ENCODE data around the gene PREP.

PREP gene

DNA sequence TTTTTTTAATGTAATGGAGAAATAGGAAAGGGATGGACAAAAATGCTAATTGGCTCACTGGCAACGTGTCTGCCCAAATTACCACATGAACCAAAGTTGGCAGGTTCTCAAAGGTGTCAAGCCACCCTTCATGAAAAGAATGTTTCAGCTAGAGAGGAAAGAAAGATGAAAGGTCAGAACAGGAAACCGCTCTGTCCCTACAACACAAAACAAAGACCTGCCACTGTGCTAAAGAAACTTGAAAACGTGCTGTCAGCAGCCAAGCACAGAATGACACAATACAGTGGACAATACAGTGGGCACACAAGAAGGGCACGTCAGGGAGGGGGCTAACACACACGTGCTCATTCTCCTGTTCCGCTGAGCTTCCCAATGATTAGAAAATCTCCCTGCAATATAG lies 4.9 kb downstream of the PREP start:
- DNase-seq (ENCODE audit: low read depth, low spot score), result no peak

DNA sequence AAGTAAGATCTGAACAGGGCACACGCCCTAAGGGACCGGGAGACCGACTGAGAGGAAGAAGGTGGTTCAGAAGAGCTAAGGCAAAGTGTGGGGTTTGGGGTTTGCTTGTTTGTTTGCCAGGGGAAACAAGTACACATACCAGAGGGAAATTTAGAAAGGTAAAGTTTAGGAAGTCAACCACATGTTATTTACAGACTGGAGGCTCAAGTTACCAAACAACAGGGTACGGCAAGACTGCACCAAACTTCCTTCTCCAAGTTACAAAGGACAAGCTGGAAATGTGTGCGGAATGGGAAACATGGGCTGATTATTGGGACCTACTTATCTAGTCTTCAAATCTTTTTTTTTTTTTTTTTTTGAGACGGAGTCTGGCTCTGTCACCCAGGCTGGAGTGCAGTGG lies 11.2 kb downstream of the PREP start:
- no peak for DNase-seq (ENCODE audit: low read depth, low spot score)

DNA sequence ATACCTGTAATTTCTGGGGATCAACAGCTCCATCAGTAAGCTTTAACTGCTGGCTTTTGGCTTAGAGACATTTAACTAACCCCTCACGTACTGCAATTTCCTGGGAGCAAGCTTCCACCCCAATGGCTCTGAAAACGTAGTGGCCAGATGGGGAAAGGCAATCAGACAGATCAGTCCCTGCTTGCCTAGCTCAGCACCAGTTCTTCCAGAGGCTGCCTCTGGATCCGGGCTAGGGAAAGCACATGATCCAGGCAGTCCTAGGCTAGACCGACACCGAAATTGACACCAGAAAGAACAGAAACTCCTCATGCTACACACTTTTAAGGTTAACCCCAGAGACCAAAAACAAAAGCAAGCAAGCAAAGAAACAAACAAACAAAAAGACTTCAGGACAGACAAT lies 13.3 kb downstream of the PREP start:
- DNase-seq (ENCODE audit: low read depth, low spot score), result no peak

DNA sequence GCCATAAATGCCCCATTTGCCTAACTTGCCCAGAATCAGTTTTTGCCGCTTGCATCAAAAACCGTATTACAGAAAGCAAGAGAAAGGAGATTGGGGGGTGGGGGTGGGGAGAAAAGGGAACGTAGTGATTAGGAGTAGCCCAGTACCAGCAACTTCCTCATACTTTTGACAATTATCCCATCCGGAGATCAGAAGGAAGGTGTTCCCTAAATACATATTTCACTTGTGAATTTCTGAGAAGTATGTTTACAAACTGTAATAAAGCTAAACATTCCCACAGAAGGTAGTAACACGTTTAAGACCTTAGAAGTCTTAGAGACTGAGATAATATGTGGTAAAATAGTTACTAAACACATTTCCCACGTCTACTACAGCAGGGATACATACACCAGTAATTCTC lies 14.5 kb downstream of the PREP start:
- no peak for DNase-seq (ENCODE audit: low read depth, low spot score)

DNA sequence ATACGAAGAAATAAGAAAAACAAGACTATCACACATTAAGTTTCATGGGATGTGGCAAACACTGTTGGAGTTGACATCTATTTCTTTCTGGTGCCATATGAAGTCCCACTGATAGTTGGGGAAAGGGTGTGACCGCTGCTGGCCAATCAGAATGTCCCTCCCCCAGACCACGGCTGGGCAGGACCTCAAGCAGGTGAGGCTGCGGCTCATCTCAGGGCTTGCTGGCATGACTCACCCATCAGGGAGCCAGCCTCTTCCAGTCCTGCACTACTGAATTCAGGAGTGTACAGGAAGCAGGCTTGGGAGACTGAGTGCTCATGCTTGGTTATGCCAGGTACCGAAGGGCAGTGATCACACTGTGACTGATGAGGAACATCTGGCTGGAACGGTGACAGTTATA lies 18.9 kb downstream of the PREP start:
- DNase-seq (ENCODE audit: low read depth, low spot score), result no peak

DNA sequence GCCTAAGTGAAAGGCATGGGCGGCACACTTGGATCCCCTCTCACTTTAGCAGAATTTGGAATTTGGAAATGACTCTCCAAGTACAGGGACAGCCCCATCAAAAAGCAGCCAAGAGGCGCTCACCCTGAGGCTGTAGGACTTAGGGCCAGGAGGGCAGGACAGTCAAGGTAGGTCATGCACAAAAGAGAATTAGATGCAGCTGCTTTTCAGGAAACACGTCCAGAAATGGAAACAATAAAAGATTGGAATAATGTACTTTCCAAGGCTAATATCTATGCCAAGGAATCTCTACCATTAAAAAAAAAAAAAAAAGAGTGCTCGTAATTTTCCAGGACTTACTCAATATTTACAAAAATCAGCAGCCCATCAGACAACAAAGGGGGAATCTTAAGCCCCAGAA lies 19.9 kb downstream of the PREP start:
- no peak for DNase-seq (ENCODE audit: low read depth, low spot score)

DNA sequence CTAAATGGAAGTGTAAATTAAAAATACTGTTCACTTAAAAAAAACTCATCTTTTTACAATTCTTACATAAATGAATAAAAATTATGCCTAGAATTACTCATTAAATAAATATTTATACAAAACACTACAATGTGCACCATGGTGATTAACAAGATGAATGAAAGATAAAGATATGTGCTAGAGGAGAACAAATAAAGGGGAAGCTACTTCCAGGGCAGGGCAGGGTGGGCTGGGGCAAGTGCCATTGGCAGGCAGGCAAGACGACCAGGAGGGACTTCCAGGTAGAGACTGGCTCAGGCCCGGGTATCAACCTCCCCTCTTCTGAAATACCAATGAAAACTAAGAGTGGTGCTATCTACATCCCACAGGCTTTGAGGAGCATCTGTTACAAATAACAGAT lies 20.4 kb downstream of the PREP start:
- no peak for DNase-seq (ENCODE audit: low read depth, low spot score)

DNA sequence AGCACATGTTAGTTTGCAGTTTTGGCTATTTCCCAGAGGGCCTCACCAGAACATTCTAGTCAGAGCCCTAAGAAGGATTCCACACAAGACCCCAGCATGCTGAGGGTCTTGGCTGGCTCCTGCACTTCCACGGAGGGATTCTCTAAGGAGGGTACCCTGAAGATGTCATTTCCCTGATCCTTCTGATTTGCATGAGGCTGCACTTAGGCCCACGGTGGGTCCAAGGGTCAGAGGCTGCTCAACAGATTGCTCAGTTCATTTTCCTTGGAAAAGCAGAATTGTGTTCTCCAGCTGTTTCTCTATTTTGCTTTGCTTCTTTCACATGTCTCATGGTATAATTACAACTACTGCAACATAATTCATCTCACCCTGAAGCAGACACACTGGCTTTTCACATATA lies 22.2 kb downstream of the PREP start:
- no peak for DNase-seq (ENCODE audit: low read depth, low spot score)

DNA sequence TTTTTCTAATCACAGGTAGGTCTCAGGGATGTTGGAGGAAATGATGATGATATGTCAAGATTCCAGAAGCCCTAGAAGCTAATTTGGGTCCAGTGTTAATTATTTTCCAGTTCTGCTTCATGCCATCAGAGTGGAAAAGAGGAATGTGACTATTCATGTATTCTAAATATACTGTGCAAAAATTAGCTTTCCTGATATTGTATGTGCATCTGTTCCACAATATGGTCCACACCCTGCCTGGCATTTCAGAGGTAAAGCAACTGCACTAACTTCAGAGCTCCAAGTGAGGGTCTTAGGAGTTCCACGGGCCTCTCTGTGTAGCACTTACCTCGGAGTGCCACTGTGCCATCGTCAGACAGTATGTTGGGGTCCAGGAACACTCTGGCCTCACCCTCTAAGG lies 27.1 kb downstream of the PREP start:
- no peak for DNase-seq (ENCODE audit: low read depth, low spot score)

DNA sequence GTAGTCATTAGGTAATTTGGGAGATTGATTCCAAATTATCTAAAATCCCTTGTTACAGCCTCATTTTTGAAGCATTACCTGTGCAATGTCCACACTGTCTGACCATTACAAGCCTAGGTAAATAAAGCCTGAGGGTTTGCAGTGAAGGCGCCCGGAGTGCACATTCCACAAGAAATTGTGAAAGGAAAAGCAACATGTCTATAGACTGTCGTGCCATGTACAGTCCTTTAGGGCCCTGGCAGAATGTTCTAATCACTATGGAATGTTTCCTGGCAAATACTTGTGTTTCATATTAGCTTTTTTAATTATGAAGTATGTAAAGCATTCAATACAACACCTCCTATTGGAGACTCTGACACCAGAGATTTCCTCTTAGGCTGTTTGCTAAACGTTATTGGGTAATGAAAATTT lies 28.9 kb downstream of the PREP start:
- no peak for DNase-seq (ENCODE audit: low read depth, low spot score)

DNA sequence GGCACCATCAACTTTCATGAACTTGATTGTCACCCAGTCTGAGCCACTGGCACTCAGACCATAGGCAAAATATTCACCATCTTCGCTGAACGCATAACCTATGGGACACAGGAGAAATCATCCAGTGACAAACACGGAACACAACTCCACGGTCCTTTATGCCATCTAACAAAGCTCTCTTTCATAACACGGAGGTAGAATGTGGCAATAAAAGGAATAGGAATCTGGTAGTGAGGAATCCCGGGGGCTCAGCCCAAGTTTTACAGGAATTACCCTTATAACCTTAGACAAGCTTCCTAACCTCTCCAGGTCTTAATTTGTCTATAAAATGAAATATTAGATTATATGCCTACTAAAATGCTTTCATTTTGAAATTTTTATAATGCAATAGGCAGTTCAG lies 29.4 kb downstream of the PREP start:
- DNase-seq (ENCODE audit: low read depth, low spot score), result no peak

DNA sequence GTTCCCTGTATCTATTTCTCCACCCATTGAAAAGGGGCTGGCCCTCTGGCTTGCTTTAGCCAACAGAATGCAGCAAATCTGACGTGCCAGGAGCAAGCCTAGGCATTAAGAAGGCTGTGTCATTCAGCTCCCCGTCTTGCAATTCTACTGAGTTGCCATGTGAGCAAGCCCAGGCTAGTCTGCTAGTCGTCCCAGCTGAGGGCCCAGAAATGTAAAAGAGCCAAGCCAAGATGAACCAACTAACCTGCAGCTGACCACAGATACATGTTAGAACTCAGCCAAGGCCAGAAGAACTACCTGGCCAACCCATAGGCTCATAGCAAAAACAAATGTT lies 30.1 kb downstream of the PREP start:
- no peak for DNase-seq (ENCODE audit: low read depth, low spot score)

DNA sequence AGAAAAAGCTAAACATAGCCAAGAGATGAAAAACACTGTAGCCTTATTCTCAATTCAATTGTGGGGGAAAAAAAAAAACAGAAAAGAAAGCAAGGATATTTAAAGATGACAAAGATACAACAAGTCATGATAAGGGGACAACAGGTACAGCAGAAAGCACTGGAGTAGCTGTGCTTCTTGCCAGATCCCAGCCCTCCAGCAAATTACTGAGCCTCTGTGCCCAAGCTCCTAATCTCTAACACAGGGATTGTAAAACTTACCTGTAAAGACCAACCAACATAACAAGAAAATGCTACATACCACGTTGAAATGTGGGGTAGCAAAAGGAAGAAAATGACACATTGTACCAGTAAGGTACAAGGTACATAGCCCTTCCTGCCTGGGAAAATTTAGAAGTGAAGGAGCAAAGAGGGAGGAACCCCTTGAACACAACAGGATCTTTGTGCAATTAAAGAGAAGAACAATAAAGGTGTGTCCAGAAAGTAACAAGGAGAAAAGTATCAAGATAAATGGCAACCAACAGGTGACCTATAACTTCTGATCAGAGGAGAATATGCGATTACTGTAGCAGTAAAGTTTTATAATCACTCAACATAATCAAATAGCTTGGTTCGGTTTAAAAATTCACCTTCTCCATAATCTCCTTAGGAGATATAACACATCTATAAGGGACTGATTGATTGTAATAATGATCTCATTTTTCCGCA lies 30.6 kb downstream of the PREP start:
- DNase-seq (ENCODE audit: low read depth, low spot score), result no peak

DNA sequence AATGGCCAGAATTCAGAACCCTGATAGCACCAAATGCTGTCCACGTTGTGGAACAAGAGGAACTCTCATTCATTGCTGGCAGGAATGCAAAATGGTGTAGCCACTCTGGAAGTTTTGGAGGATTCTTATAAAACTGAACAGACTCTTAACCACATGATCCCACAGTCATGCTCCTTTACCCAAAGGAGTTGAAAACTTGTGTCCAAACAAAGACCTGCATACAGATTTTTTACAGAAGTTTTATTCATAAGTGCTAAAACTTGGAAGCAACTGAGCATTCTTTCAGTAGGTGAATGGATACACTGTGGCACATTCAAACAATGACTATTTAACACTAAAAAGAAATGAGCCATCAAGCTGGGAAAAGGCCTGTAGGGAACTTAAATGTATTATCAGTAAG lies 32.5 kb downstream of the PREP start:
- DNase-seq (ENCODE audit: low read depth, low spot score), result no peak

DNA sequence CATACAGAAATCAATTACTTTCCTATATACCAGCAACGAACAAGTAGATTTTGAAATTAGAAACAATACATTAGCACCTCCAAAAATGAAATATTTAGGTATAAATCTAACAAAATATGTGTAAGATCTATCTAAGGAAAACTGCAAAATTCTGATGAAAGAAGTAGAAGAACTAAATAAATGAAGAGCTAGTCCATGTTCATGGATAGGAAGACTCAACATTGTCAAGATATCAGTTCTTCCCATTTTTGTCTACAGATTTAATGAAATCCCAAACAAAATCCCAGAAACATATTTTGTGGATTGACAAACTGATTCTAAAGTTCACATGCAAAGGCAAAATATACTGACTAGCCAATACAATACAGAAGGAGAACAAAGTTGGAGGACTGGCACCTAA lies 33.7 kb downstream of the PREP start:
- no peak for DNase-seq (ENCODE audit: low read depth, low spot score)

DNA sequence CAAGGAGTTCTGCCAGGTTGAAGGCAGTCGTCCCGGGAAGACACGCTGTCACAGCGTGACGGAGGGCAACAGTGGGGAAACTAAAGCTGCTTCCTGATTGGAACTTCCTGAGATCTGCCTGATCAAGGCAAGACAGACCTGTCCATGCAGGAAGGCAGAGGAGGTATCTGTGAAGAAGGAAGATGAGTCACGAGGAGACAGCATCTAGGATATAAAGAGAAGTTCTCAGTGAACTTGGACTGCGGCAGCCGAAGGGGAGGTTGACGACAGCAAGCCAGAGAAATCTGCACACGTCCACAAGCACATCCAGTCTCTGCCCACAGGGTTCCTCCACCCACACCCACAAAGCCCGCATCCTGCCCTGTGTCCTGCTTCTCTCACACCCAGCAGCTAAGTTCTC lies 38.6 kb downstream of the PREP start:
- DNase-seq (ENCODE audit: low read depth, low spot score), result no peak

DNA sequence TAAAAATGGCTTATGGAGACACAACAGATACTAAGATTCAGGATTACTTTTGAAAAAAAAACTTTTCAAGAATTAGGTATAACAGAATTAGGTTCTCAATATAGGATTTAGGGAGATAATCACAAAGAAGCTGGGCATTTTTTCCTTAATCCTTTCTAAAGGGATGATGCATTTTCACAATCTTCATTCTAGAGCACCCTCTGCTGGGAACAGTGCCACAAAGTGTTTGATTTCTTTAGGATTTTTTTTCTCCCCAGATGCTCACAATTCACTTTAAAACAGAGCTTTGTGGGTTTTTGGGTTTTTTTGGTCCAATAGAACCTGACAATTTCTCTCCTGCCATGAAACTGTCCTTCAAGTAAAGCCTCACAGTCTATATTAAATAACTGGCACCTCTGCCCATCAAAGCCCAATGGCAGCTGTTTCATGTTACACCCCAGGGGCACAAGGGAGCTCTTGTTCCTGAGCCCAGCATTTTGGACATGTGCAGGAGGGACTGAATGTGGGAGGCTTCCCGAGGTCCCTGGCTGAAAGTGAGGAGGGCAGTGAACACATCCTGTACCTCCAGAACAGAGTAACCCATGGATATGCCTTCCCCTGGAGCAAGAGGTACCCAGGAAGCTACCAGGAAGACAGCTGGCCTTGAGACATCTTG lies 39.7 kb downstream of the PREP start:
- no peak for DNase-seq (ENCODE audit: low read depth, low spot score)

DNA sequence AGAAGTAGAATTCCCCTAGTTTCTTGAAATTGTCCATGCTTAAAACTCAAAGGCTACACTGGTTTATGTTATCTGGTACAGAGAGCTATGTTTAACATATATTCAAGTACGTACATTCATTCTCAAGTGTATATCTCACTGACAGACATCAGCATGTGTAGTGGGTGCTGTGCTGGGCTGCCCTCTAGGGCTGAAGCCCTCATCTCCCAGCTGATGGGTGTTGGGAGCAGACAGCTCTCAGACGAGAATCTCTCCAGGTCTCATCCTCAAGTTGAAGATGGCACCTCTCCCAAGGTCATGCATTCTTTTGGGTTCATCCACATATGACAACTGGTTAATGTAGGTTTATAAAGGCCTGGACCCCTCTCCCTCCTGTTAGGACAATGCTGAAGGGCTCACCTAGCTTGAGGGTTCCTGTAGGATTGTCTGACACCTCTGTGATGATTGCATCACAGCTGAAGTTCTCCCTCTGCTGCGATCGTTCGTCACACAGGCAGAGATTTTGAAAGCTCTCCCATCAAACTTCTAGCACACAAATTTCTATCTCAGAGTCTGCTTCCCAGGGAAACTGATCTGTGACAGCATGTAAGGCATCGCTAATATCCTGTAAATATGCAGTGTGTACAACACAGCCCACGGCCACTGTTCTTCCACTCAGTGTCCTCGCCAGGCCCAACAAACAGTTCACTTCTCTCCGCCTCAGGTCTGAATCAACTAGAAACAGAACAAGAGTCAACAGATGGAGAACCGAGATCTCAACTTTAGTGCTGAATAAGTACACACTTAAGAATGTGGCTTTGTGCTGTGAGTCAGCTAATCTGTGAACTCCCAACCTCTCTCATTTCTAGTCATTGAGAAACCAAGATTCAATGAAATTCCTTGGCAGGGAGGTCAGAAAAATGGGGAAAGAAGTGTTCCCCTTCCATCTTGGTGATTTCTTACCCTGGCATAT lies 43.2 kb downstream of the PREP start:
- DNase-seq (ENCODE audit: low read depth, low spot score), result no peak

DNA sequence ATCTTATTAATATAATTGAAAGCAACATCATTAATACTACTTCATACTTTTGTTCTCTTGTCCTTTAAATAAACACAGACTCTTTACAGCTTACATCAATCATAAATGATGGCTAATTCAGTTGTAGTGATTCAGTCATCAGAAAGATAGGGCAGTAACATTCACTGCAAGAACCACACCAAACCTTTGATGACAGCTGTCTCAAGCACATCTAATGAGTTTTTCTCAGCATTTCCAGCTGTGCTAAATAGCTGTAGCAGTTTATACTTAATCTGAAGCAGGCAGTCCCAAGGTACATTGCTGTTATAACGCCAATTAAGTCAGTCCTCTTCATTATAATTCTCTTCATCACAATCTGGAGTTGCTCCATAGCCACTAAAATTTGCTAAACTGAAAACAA lies 45.7 kb downstream of the PREP start:
- DNase-seq (ENCODE audit: low read depth, low spot score), result no peak

DNA sequence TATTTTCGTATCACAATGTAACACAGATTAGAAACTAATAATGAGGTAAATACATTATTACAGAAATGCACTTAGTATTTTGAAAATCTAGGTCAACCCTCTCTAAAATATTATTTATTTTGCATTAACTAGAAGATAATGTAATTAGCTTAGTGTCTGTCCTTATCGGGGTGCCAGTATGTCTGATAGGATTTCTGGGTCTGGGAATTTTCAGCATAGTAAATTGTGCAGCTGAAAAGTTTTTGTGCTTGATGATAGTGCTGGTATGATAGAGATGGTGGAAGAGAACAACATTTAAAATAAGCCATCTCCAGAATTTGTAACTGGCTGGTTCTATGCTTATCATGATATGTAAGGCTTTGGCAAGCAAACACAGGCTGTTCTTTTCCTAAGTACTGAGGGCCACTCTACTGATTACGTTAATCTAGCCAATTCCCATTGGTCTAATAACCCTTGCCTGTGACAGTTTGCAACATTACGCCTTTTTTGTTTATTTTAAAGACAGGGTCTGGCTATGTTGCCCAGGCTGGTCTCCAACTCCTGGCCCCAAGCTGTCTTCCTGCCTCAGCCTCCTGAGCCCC lies 50.8 kb downstream of the PREP start:
- DNase-seq (ENCODE audit: low read depth, low spot score), result no peak

DNA sequence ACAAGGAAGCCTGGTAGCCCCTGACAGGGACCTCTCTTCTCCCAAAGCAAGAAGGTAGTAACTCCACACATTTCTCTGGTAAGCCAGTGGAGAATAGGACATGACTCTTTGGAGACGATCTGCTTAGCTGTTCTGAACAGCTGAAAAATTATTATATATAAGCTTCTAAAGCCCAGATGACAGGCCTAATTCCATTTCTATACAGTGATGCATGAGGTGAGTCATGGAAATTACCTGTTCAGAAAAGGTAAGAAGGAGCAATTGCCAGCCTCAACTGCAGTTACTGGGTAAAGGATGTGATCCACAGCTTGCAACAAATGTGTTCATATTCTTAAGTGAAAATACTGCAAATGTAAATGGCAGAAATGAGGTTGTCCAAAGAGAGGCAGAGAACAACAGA lies 54.0 kb downstream of the PREP start:
- no peak for DNase-seq (ENCODE audit: low read depth, low spot score)

DNA sequence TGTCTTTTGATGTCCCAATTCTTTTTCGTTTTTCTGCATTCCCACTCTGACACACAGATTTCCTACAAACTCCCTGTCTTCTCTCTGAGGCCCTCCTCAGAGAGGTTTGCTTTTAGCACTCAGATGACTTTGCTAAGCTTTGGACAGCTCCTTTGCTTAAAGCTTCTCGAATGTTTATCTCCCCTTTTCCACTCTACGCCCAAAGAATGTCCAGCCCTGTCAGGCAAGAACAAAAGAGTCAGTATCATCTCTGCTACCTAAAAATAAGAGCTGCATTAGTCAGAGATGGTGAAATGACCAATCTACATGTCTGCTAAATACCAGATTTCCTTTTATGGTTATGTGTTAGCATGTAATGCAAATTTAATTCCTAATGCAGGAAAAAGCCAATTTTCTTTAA lies 56.8 kb downstream of the PREP start:
- no peak for DNase-seq (ENCODE audit: low read depth, low spot score)
